DMS79 (cell line): ENCODE data around the gene DIS3L2.
"Not testable (repeated sequence)": the region's sequence is repeated elsewhere in the genome, so short reads cannot be mapped to it uniquely, and the experiment has no call there.

Experiments
- DNase-seq: peaks from one replicate; lab custom pipeline; 2025; lab: John Stamatoyannopoulos, UW

Gene DIS3L2

DNA sequence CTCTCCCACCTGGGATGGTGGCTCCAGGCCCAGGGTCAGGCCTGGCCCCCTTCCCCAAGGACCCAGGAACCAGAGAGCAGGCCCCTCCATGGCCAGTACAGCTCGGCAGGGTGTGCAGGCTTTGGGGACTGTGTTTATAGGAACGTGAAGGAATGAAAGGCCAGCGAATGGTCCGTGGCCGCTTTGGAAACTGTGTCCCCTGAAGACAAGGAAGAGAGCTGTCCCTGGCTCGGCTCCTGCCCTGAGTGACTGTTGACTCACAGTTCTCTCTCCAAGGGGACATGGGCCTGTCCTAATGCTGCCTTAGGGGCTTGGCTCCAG, 373.3 kb downstream of the DIS3L2 start:
- DNase-seq: not testable (repeated sequence)

DNA sequence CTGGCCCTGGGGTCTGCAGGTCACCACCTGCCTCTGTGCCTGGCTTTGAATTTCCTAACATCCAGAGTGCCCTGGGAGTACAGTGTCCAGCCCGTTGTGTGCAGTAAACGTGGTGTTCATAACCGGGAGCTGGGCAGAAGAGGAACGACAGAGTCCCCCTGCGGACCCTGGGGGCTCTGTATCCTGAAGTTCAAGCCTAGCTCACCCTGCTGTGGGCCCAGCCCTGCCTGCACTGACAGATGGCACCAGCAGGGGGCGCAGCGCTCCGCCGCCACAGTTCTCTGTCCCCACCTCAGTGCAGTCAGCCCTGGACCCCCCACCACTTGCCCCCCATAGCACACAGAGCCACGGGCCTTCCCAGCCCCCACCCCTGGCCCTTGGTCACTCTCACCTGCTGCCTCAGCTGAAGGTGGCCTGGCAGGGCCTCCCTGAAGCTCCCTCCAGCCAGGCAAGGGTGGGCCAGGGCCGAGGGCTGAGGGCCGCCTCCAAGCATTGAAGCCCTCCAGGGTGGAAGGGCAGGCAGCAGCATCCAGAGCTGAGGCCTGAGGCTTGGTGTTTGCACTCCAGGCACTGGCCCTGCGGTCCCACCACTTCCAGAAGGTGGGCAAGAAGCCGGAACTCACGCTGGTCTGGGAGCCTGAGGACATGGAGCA, 373.8 kb downstream of the DIS3L2 start:
- not testable (repeated sequence) for DNase-seq

DNA sequence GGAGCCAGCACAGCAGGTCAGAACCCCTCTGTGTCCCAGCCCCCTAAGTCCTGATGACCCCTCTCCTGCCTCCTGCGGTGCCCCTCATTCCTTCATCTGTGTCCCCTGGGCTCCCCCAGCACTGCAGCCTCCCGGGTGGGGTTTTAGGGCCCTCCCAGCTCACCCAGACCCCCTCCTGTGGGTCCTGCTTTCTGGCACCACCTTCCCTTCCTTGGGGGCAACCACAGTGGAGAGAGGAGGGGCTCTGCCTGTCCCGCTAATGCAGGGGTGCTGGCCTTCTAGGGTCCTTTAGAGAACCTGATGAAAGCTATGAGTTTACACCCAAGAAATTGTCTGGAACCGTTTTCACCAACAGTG, 374.3 kb downstream of the DIS3L2 start:
- no peak for DNase-seq

DNA sequence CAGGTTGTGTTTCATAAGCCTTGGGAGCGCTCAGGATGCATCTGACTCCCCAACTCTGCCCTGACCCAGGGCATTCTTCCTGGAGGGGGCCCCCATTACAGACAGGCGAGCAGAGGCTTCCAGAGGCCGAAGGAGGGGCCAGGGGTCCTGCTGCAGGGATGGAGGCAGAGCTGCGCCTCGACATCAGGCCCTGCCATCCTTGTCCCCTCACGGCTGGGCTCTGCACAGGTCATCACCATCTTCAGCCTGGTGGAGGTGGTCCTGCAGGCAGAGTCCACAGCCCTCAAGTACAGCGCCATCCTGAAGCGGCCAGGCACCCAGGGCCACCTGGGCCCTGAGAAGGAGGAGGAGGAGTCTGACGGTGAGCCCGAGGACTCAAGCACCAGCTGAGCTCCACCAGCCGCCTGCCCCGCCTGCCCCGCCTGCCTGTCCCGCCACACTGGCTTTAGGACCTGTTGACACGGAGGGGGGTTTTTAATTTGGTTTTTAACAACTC, 374.8 kb downstream of the DIS3L2 start:
- no peak for DNase-seq

DNA sequence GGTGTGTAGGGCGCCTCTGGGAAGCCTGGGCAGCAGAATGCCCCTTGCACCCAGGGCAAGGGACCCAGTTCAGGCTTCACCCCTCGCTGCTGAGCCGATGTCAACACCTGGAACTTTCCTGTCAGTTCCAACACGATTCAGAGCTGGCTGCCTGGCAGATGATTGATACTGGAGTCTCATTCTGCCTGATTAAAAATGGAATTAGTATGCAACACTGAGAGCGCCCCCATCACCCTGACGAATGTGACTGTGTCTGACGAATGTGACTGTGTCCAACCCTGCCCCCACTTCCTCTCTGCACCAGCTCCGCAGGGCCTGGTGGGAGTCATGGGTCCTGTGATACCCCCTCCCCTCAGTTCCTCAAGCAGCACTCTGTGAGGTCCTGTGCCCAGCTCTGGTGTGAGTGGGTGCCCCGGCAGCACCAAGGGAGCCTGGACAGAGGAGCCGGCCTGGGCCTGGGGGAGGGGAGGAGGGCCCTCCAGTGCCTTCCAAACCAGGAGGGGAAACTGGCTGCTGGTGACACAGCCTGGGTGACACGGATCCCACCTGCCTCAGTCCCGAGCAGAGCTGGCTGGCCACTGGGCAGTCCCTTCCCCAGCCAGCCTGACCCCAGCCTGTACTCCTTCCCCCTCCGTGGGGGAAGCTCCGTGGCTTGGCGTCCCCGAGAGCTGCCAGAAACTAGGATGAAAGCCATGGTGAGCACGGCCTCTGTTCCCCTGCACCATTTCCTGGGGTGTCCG, 375.6 kb downstream of the DIS3L2 start:
- DNase-seq: no peak

DNA sequence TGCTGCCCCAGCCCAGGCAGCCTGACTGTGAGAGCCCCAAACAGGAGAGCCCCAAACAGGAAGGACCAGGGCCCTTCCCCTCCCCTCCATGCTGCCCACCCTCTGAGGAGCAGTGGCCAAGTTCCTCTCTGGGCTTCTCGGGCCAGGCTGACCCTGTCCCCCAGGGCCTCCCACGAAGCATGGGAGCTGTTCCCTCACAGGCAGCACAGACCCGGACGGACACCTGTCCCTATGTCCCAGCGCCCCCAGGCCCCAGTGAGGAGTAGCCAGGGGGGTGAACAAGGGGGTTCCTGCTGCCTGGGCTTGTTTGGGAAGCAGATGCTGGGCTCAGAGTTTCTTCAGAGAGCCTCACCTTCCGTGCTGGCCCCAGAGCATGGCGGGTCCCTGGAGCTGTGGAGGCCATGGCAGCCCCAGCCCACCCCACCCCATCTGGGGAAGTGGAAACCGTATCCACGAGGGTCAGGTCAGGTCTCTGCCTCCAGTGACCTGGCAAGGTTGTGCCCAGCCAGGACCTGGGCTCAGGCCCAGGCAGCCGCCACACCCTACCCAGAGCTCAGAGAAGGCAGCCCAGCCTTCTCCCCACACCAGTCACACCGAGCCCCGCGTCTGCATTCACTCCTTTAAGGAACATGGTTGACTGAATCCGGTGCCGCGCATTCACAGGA, 376.7 kb downstream of the DIS3L2 start:
- not testable (repeated sequence) for DNase-seq

DNA sequence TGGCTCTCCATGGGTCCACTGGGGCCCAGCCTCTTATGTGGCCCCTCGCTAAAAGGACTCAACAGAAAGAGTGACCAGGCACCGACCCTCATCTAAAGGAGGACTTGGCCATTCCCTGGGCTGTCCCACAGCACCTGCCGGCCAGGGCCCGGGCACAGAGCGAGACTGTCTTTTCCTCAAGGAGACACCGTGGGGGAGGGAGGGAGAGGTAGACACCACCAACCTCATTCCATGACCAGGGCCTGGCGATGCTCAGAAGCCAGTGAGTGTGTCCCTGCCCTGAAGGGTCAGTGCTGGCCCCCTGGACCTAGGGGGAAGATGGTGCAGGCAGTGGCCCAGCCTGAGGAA, 377.2 kb downstream of the DIS3L2 start:
- DNase-seq: no peak

DNA sequence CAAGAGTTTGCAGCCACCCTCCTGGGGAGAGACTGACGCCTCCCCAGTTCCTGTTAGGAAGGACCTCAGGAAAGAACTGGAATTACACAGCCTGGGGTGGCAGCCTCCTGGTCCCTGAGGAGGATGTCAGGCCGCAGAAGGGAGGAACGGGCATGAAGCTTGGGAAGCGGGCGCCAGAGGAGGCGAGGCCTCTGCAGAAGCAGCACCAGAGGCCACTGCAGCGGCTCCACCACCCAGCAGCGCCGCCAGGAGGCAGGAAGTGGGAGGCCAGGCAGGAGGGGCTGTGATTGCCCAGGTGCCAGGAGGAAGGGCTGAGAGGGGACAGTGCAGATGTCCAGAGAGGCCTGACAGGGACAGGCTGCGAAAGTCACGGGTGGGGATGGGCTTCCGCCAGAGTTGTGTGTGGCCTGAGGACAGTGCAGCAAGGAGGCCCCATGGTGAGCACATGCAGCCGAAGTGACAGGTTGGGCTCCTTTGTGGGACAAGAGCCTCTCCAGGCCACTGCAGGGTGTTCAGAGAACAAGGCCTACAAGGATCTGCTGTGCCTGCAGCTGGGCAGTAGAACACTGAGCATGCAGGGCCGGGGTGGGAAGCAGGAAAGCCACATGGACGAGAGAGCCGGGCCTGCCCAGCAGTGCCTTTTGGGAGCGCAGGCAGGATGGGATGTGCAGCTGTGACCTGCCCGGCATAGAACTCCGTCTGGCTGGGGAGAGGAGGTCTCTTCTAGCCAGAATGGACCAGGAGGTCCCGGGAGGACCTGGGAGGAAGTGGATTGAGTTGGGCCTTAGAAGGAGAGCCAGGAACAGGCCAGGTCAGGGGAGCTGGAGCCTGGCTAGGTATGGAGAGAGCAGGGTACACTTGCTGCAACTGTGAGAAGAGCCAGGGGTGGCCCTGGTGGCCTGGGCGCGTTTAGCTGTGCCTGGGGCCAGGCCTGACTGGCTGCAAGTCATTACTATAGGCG, 377.9 kb downstream of the DIS3L2 start:
- DNase-seq: no peak

DNA sequence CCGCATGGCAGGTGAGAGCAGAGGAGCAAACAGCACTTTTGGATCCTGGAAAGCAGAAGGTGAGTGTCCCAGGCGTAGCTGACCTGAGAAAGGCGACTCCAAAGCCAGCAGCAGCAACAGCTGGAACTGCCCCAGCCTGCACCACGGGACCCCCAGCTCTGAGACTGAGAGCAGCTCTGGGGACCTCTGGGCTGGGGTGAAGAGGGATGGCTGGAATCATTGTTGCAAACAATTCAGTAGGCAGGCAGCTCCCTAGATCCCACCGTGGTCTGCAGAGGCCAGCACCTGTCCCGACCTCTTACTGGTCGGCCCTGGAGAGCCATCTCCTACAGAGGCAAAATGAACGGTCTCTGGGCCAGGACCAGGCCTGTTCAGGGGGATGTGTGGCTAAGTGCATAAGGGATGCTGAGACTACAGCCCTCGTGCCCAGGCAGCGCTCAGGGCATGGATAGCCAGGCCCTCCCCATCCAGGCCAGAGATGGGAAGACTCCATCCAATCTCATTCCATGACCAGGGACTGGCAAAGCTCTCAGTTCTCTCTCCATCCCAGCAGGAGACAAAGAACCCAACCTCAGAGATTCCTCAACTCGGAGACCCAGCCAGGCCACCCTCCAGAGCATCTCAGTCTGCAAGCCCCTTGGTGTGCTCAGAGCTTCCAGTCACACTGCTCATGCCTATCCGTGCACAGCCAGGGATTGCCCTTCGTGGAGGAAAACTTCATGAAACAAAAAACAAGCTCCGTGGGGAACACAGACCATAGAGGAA, 378.8 kb downstream of the DIS3L2 start:
- DNase-seq: no peak

DNA sequence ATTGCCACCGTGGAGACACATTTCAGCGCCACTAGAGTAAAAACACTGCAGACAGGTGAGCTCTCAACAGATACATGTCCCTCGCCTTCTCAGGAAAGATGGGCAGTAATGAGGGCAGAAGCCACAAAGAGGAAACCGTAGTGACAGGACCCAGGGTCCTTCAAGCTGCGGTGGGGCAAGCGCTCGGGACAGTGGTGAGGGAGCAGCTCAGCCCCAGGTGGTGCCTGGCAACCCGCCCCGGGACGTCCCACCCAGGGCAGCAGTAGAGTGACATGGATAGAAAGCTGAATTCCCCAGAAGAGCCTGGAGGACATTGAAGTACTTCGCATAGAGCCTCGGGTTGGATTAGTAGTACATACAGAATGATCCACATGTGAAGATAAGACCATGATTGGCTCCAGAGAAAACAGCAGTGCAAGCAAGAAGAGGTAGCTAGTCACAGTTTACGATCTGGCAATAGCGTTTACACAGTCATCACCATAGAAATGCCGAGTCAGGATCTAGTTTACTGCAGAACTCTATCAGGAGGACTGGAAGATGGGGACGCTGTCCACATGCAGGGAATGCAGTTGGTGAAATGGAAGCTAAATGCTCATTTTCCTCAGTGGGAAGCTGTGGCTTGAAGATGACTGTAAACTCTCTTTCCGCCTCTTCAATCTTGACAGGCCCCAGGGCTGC, 379.7 kb downstream of the DIS3L2 start:
- DNase-seq: no peak

DNA sequence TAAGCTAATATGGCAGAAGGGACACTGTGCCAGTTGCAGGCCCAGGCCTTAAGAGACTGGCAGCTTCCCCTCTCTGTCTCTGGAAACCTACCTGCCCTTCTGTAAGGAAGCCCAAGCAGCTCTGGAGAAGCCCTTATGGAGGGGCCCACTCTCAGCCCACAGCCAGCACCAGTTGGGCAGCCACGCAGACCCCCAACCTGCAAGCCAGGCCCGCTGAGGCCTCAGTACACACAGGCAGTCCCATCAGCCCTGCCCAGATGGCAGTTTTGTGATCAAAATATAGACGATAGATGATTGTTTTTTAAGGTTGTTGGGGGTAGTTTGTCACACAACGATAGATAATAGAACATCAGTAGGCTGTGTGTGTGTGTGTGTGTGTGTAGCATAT, 380.2 kb downstream of the DIS3L2 start:
- DNase-seq: no peak

DNA sequence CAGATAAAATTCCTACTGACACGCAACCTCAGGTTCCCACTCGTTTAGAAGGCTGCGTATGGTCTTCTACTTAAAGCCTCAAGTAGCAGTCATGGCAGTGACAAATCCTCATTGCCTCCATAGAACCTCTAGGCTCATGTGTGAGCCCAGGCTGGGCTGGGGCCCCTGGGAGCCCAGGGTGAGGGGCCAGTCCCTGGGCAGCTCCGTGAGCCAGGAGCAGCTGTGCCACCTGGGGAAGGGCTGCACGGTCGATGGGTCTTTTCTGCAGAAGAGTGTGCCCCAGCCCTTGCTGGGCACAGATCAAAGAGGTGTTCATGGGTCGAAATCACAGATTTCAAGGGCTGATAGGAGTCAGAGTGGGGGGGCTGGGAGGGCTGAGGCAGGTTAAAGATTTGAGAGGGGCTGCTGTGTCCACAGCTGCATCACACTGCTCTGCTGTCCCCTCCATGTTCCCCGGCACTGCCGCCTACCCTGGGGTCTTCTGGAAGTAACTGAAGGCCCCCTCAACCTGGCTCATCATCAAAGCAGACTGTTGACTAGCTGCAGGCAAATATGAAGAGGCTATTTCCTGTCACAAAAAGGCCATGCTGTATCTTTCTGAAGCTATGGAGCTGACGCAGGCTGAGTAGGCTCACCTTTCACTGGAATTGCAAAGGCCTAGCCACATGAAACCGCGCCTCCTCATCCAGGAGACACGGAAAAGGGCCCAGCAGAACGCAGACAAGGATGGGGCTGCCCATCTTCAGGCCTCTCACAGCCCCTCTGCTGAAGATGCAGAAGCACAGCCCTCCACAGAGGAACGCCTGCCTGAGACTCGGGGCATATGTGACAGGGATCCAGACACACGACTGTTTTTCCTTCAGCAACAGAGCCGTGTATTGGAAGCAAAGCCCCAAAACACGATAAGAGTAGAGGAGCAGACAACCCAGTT, 381.4 kb downstream of the DIS3L2 start:
- DNase-seq: no peak

DNA sequence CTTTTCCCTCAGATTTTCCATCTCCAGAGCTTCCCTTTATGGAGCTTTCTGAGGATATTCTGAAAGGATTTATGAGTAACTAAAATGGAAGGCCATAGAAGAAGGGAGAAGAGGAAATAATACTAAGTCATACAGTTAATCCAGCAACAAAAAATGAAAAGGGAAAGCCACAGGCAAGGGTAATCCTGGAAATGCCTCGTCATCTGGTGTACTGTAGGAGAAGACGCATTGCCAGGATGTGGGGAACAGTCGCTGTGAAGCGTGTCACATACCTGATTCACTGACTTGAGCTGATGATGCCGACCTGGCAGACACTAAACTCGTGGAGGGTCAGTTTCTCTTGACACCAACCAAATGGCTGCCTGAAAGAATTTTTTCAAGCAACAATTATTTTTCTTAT, 382.3 kb downstream of the DIS3L2 start:
- DNase-seq: no peak

DNA sequence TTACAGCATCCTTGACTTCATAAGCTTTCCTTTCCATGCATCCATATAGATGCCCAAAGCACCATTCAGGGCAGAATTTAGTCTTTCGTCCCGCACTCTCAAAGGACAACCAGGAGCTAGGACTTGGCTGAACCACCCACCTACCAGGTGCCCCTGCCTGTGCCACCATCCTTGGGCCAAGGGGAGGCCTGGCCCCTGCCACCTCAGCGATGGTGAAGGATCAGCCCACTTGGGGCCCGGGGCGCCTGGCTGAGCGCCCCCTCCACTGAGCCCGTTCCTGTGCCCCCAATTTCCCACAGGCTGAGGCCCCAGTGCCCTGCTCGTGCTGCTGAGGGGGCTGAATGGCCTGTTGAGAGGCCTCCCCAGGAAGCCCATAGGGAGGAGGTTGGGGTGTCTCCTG, 383.7 kb downstream of the DIS3L2 start:
- DNase-seq: no peak

DNA sequence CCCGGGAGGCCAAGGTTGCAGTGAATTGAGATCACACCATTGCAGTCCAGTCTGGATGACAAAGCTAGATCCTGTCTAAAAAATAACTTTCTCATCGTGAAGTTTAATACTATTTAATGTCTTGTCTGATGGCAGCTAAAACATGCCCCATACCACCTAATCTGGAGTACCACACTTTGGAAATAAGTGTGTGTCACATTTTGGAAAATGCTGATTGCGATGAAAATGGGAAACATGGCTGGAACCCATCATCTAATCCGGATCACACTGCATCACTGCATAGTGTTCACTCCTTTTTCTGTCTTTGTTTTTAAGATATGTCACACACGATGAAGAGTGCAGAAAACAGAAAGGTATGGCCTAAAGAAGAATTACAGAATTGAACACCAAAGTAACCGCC, 385.9 kb downstream of the DIS3L2 start:
- no peak for DNase-seq

DNA sequence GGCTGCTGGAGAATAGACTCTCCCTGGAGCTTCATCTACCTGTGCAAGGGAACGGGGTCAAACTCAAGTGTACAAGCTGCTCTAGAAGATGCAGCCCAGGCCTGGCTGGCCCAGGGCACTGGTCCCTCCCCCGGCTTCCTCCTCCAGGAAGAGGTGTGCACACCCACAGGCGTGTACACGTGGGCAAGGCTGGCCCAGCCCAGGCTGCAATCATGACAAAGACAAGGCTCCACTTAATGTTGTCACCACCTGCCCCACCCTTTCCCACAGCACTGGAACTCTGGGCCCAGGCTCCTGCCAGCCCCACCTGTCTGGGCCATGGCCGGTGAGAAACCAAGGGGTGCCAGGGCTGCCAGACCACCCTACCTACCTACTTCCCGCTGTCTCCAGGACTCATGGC, 387.4 kb downstream of the DIS3L2 start:
- no peak for DNase-seq

DNA sequence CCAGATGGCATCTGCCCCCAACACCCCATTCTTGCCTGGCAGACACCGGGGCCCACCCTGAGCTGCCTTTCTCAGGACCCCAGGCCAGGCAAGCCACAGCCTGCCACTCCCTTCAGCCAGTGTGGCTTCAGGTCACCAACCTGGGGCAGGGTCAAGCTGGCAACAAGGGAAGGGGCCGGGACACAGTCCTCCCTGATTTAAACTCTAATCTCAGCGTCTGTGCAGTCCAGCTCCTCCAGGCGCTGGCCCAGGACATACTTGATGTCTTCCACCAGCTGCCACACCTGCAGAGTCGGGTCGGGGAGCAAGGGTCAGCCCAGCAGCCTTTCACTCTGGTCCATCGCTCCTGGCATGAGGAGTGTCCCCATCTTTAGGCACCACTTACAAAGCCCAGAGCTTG, 388.0 kb downstream of the DIS3L2 start:
- no peak for DNase-seq

DNA sequence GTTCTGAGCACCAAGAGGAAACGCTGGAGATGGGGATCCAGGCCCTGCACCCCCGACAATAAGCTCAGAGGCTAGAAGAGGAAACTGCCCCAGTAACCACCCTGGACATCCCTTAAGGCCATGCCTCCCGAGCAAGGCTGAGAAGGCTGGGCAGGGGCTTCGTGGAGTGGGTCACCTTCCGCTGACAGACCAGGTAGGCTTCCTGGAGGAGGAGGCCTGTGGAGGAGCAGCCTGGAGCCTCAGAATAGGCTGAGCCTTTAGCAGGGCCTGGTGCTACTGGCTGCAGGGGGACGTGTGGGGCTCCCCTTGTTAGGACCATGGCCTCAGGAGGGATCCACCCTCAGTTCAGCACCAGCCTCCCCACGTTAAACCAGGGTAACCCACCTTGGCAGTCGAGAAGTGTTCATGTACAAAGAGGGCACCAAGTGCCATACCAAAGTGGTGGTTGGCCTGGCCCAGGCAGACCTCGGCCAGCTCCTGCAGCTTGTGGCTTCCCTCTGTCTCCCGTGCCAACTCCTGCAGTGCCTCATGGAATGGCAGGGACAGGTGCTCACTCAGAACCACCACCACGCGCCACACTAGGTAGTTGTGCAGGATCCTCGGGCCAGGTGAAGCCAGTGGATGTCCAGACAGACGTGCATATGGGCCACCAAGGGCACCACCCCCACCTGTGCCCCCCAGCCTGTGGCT, 388.6 kb downstream of the DIS3L2 start:
- DNase-seq: no peak
